GM19099 (cell line): ENCODE data around the gene PLXNA4.

Experiments
- POLR2A ChIP-seq: IDR thresholded peaks from 3 replicates; pipeline ENCODE4 v1.6.1; 2011; ENCODE audit warnings: low read depth; ENCODE audit not compliant: insufficient read length; ENCODE audit errors: extremely low read depth

The PLXNA4 gene

GRCh38 chr7:132276976-132277725 is 299.1 kb downstream of the PLXNA4 start:
- no peak for TF ChIP-seq POLR2A

GRCh38 chr7:132276234-132276630 is 300.0 kb downstream of the PLXNA4 start:
- TF ChIP-seq POLR2A = no peak

GRCh38 chr7:132275416-132276233 is 300.6 kb downstream of the PLXNA4 start:
- no peak for TF ChIP-seq POLR2A

GRCh38 chr7:132272763-132273371 is 303.4 kb downstream of the PLXNA4 start:
- TF ChIP-seq POLR2A = no peak

- no peak for TF ChIP-seq POLR2A
Observed at GRCh38 chr7:132270517-132270916, 305.8 kb downstream of the PLXNA4 start.

- no peak for TF ChIP-seq POLR2A
Observed at GRCh38 chr7:132269718-132270117, 306.6 kb downstream of the PLXNA4 start.

GRCh38 chr7:132263151-132263550 is 313.1 kb downstream of the PLXNA4 start:
- no peak for TF ChIP-seq POLR2A

GRCh38 chr7:132262160-132262470 is 314.2 kb downstream of the PLXNA4 start:
- TF ChIP-seq POLR2A = no peak

GRCh38 chr7:132261327-132262159 is 314.7 kb downstream of the PLXNA4 start:
- no peak for TF ChIP-seq POLR2A

- no peak for TF ChIP-seq POLR2A
Observed at GRCh38 chr7:132258231-132258630, 318.0 kb downstream of the PLXNA4 start.

- TF ChIP-seq POLR2A = no peak
Observed at GRCh38 chr7:132257253-132257652, 319.0 kb downstream of the PLXNA4 start.

GRCh38 chr7:132256721-132257212 is 319.5 kb downstream of the PLXNA4 start:
- TF ChIP-seq POLR2A = no peak

GRCh38 chr7:132255898-132256297 is 320.4 kb downstream of the PLXNA4 start:
- no peak for TF ChIP-seq POLR2A

- TF ChIP-seq POLR2A = no peak
Observed at GRCh38 chr7:132255115-132255797, 321.0 kb downstream of the PLXNA4 start.
